HepG2 (cell line): ENCODE results near the gene OSGEPL1. TPM values are rescaled to one million over a fixed set of nuclear protein-coding genes. Genes with fewer than 3 reads are reported as not detected.

Experiments used
- ATAC-seq: fragments of 200-7000 bp; cut with Tn5 transposase; 3 replicates; pipeline ENCODE4 v1.9.1; 2020; ENCODE audit warnings: mild to moderate bottlenecking, moderate library complexity
- BruUV-seq: library from RNA; stranded (reverse); fragments of 400-500 nt; replicated peaks from 2 replicates; lab custom pipeline; 2021; lab: Mats Ljungman, UMichigan
- CTCF ChIA-PET: fragments of 300-600 bp; formaldehyde crosslinking; extraction: SDS; loops from one replicate; lab custom pipeline; 2021; ENCODE audit warnings: low total read pairs, inconsistent platforms, low intra/inter-chr PET ratio; lab: Yijun Ruan, JAX
- POLR2A ChIA-PET: fragments of 350-600 bp; sonication (Branson Sonifier 250); formaldehyde crosslinking; loops from one replicate; lab custom pipeline; 2020; ENCODE audit warnings: antibody characterized with exemption, inconsistent platforms; lab: Yijun Ruan, JAX
- DNase-seq: peaks from one replicate; pipeline ENCODE4 v3.0.0-alpha.2; 2015; ENCODE audit warnings: low spot score
- FAIRE-seq: peaks from 3 replicates; lab custom pipeline; 2011; peaks lifted over from hg19 to GRCh38; lab: Jason Lieb, UNC
- H2AFZ ChIP-seq: one replicate; pipeline ENCODE4 v1.6.1; 2011; ENCODE audit warnings: low read length, inconsistent platforms
- H3K27ac ChIP-seq: fragments of 300-600 bp; 3 replicates; pipeline ENCODE4 v1.8.0; 2011; ENCODE audit warnings: mixed run types, mild to moderate bottlenecking, mixed read lengths, low read length, inconsistent platforms; ENCODE audit not compliant: insufficient read depth; ENCODE audit errors: extremely low read length
- H3K27me3 ChIP-seq, 2 experiments: fragments of 200-600 bp in 1 of 2; 2 replicates in 1 of 2; 3 replicates in 1 of 2; pipeline versions ENCODE4 v1.6.0 to v1.8.0; 2011; ENCODE audit warnings: low read length in 2 of 2, mild to moderate bottlenecking in 2 of 2, moderate library complexity in 2 of 2, inconsistent platforms in 1 of 2; ENCODE audit not compliant: insufficient read depth in 2 of 2, control insufficient read depth in 1 of 2
- H3K36me3 ChIP-seq, 2 experiments: fragments of 200-600 bp in 1 of 2; replicated peaks in 1 of 2; 2 replicates in 1 of 2; 3 replicates in 1 of 2; pipeline versions ENCODE4 v1.5.1 to v1.8.0; 2011; ENCODE audit warnings: low read length in 2 of 2, inconsistent platforms in 1 of 2; ENCODE audit not compliant: insufficient read depth in 2 of 2, control insufficient read depth in 1 of 2
- H3K4me1 ChIP-seq: 2 replicates; pipeline ENCODE4 v1.5.1; 2012; ENCODE audit warnings: low read length, inconsistent platforms; ENCODE audit not compliant: insufficient read depth
- H3K4me2 ChIP-seq: 2 replicates; pipeline ENCODE4 v1.6.0; 2011; ENCODE audit warnings: low read depth, low read length, inconsistent platforms
- H3K4me3 ChIP-seq, 3 experiments: fragments of 200-600 bp in 1 of 3; sonication (generic), shearing (Covaris generic) in 1 of 3; replicated peaks in 1 of 3; 2 replicates each; pipeline ENCODE4 v1.5.1; 2011 to 2016; ENCODE audit warnings: low read length in 3 of 3, inconsistent platforms in 2 of 3, low read depth in 2 of 3, mild to moderate bottlenecking in 2 of 3, control low read depth in 1 of 3, mixed read lengths in 1 of 3; ENCODE audit not compliant: insufficient read depth in 1 of 3
- H3K79me2 ChIP-seq: one replicate; pipeline ENCODE4 v1.6.1; 2011; ENCODE audit warnings: low read length, inconsistent platforms; ENCODE audit not compliant: insufficient read depth
- H3K9ac ChIP-seq: 2 replicates; pipeline ENCODE4 v1.6.0; 2011; ENCODE audit warnings: mild to moderate bottlenecking, low read depth, low read length, inconsistent platforms; ENCODE audit not compliant: insufficient read depth
- H3K9me3 ChIP-seq: 2 replicates; pipeline ENCODE4 v1.5.1; 2012; ENCODE audit warnings: mild to moderate bottlenecking, low read length
- H4K20me1 ChIP-seq: 2 replicates; pipeline ENCODE4 v1.6.0; 2011; ENCODE audit warnings: inconsistent platforms, mild to moderate bottlenecking, low read length, moderate library complexity; ENCODE audit not compliant: insufficient read depth
- AKNA ChIP-seq: sonication (generic); formaldehyde crosslinking; IDR thresholded peaks from 2 replicates; pipeline ENCODE4 v1.4.0; 2020; ENCODE audit warnings: missing genetic modification reagents, borderline replicate concordance
- HDAC2 ChIP-seq: sonication (generic); formaldehyde crosslinking; IDR thresholded peaks from 2 replicates; pipeline ENCODE4 v1.4.0; 2020; ENCODE audit warnings: missing genetic modification reagents
- MAFF ChIP-seq: IDR thresholded peaks from 2 replicates; pipeline ENCODE4 v1.6.1; 2011; ENCODE audit warnings: low read depth, low read length, improper control_type of control experiment
- MAFK ChIP-seq, 2 experiments: IDR thresholded peaks in 1 of 2; conservative IDR thresholded peaks in 1 of 2; 2 replicates each; pipeline ENCODE4 v1.6.1; 2011; ENCODE audit warnings: improper control_type of control experiment in 2 of 2, low read length in 2 of 2
- ZFP41 ChIP-seq: sonication (generic); formaldehyde crosslinking; IDR thresholded peaks from 2 replicates; pipeline ENCODE4 v1.4.0; 2020; ENCODE audit warnings: mild to moderate bottlenecking, missing genetic modification reagents, borderline replicate concordance
- ZNF44 ChIP-seq: sonication (generic); formaldehyde crosslinking; IDR thresholded peaks from 2 replicates; pipeline ENCODE4 v1.5.1; 2020; ENCODE audit warnings: mild to moderate bottlenecking, missing genetic modification reagents
- ZNF746 ChIP-seq: sonication (generic); formaldehyde crosslinking; IDR thresholded peaks from 2 replicates; pipeline ENCODE4 v1.8.0; 2022; ENCODE audit warnings: mild to moderate bottlenecking, missing genetic modification reagents
- WGBS: methylation state at CpG from one replicate; pipeline ENCODE4 v1.1.6; 2017; ENCODE audit warnings: low lambda C conversion rate; 5-methylcytosine and 5-hydroxymethylcytosine counted together
- in situ Hi-C: cut with HindIII; loops from 2 replicates; pipeline ENCODE4 v1.10.0; 2017; ENCODE audit warnings: low pct_unique_long_range_greater_than_20kb; ENCODE audit not compliant: extremely low pct_ligation_motif_present
- intact Hi-C: fragments of 100-400 bp; cut with micrococcal nuclease; formaldehyde crosslinking; loops from one replicate; pipeline ENCODE4 v1.10.0; 2022; ENCODE audit not compliant: unreplicated experiment
- polyA plus RNA-seq, 8 experiments: library from polyadenylated mRNA; depleted of rRNA in 3 of 8; stranded (reverse) in 7 of 8; unstranded in 1 of 8; fragments of >200 nt; fragmentation: Illumina TruSeq in 4 of 8; extraction: Trizol in 4 of 8; gene quantifications; 2 replicates each; pipeline versions ENCODE4 v1.2.1 to v1.2.3, GENCODE V29; 2011 to 2016; ENCODE audit warnings: low read depth in 4 of 8, missing spikeins in 1 of 8, mixed read lengths in 1 of 8; ENCODE audit not compliant: insufficient read depth in 1 of 8
- total RNA-seq, 5 experiments: library from RNA; depleted of rRNA; stranded (reverse); fragments of >200 nt; fragmentation: Illumina TruSeq; extraction: Trizol; gene quantifications; 2 replicates each; pipeline ENCODE4 v1.2.3, GENCODE V29; 2016; ENCODE audit warnings: low read depth in 1 of 5

Gene OSGEPL1
- total and polyA plus RNA-seq, 2 of the 13 experiments (the other 11 are each of a cell fraction or from before 2014, with no cell fraction given): 10.2 to 10.8 TPM

GRCh38 chr2:189726849-189727248, 35.7 kb downstream of the OSGEPL1 start:
- Histone ChIP-seq H3K9me3 (no peaks in the 10 kb centered on the region), H3K27me3 (no peaks in the 10 kb centered on the region), H3K4me1 (no peaks in the 10 kb centered on the region), H2AFZ (no peak overlapping the region), H3K36me3 (no peaks in the 10 kb centered on the region), H3K27ac (no peak overlapping the region), H3K4me3 (no peak overlapping the region), H3K79me2 (no peaks in the 10 kb centered on the region), H3K4me2 (no peak overlapping the region), H3K9ac (no peak overlapping the region), H4K20me1 (no peaks in the 10 kb centered on the region)
- ChIA-PET POLR2A (no interaction called here), CTCF (no interaction called here)
- in situ Hi-C loops: no loop called here
- no peak for DNase-seq
- no peak for FAIRE-seq
- no peak for ATAC-seq
- TF ChIP-seq HDAC2 (CRISPR knock-in tag) (no peak), MAFF (peak; percentile 70), MAFK (conservative IDR thresholded peaks at IDR 0.05 in 1 of 2, IDR thresholded peaks at IDR 0.05 in 1 of 2; ENCODE audit: low read length in 2 of 2) (peak; percentile 59 to 74), ZNF44 (CRISPR knock-in tag) (no peak)
- BruUV-seq: no TSS peak
- intact Hi-C loops: no loop called here

DNA sequence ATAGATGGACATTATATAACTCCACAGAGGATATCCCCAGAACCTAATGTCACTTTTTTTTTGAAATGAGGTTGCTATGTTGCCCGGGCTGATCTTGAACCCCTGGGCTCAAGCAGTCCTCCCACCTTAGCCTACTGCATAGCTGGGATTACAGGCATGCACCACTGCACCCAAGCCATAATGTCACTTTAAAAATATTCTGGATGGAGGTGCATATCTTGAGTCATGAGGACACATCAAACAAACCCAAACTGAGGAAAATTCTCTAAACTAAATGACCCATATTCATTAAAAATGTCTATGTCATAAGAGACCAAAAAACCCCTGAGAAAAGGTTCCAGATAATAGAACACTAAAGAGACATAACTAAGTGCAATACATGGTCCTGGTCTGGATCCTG, 36.3 kb downstream of the OSGEPL1 start:
- no TSS peak for BruUV-seq
- Histone ChIP-seq H3K4me2 (no peak overlapping the region), H3K4me3 (no peak overlapping the region), H3K4me1 (no peaks in the 10 kb centered on the region), H3K36me3 (no peaks in the 10 kb centered on the region), H3K9me3 (no peaks in the 10 kb centered on the region), H2AFZ (no peak overlapping the region), H4K20me1 (no peaks in the 10 kb centered on the region), H3K27me3 (no peaks in the 10 kb centered on the region), H3K9ac (no peak overlapping the region), H3K27ac (no peak overlapping the region), H3K79me2 (no peaks in the 10 kb centered on the region)
- in situ Hi-C loops: no loop called here
- FAIRE-seq (no peak), DNase-seq (no peak), ATAC-seq (no peak)
- intact Hi-C loops: no loop called here
- TF ChIP-seq ZFP41 (CRISPR knock-in tag) (no peak), ZNF746 (CRISPR knock-in tag) (no peak), AKNA (no peak)
- ChIA-PET POLR2A (no interaction called here), CTCF (no interaction called here)
- 33% methylated on average over 1 of the region's 1 CpG for WGBS
